Bone marrow (tissue), 2 donors: ENCODE results near the gene CYP4F22.

Experiments
- DNase-seq, 2 donors: peaks; one replicate each; lab custom pipeline; 2025; lab: John Stamatoyannopoulos, UW

The CYP4F22 gene

GRCh38 chr19:15534957-15535864, 26.9 kb downstream of the CYP4F22 start:
- no peak for DNase-seq

GRCh38 chr19:15536350-15536749, 28.0 kb downstream of the CYP4F22 start:
- DNase-seq, result no peak

GRCh38 chr19:15538774-15539173, 30.4 kb downstream of the CYP4F22 start:
- DNase-seq, result no peak

GRCh38 chr19:15539638-15540037, 31.3 kb downstream of the CYP4F22 start:
- DNase-seq, result no peak

- DNase-seq, result no peak
These were observed 32.1 kb downstream of the CYP4F22 start for GRCh38 chr19:15540435-15540834.

DNA sequence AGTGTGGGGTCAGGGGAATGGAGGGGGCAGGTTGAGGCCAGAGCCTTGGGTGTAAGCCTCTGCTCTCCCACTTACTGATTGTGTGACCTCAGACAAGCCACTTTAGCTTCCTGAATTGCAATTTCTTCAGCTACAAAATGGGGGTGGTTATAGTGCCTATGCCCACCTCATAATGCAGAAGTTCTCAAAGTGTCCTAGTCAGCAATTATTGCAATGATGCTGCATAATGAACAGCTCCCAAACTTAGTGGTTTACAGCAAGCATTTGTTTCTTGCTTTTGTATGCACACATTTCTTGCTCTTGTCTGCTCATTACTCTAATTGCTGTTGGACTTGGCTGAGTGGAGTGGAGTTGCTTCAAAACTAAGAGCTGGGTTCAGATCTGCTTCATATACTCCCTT, 36.0 kb downstream of the CYP4F22 start:
- DNase-seq, result no peak

- DNase-seq, result no peak
These were observed 36.6 kb downstream of the CYP4F22 start for GRCh38 chr19:15544970-15545369.

DNA sequence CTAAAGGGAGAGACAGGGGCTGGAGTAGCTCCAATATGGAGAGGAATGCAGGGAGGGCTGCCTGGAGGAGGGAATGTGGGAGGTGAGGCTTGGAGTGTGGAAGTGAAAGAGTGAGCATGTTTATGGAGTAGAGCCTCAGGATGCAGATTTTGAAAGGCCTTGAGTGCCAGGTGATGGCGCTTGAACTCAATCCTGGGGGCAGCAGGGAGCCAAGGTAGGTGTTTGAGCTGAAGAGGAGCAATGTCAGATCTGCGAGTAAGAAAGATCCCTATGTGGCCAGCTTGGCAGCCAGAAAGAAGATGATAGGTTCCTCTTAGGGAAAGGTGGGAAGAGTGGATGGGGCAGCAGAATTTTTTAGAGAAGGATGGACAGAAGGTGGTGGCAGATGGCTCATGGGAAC, 40.3 kb downstream of the CYP4F22 start:
- no peak for DNase-seq

DNA sequence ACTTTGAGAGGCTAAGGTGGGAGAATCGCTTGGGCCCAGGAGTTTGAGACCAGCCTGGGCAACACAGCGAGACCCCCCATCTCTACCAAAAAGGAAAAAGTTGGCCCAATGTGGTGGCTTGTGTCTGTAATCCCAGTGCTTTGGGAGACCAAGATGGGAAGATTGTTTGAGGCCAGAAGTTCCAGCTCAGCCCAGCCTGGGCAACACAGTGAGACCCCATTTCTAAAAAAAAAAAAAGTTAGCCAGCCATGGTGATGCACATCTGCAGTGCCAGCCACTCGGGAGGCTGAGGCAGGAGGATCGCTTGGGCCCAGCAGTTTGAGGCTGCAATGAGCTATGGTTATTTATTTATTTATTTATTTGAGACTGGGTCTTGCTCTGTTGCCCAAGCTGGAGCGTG, 41.3 kb downstream of the CYP4F22 start:
- DNase-seq, result no peak

- no peak for DNase-seq
These were observed 41.9 kb downstream of the CYP4F22 start for GRCh38 chr19:15550273-15550672.

DNA sequence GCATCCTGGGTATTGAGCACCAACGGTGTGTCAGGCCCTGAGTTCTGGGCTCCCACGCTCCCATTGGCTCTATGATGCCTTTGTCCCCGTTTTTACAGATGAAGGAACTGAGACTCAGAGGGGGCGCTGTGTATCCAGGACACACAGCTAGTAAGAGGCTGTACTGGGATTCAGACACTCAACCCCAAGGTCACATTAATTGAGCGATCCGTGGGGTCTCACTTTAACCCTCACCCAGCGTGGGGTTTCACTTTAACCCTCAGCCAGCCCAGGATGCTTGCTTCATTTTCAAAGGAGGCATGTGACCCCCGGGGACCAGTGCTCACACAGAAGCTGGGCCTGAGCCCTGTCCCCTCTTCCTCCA, 42.6 kb downstream of the CYP4F22 start:
- no peak for DNase-seq

DNA sequence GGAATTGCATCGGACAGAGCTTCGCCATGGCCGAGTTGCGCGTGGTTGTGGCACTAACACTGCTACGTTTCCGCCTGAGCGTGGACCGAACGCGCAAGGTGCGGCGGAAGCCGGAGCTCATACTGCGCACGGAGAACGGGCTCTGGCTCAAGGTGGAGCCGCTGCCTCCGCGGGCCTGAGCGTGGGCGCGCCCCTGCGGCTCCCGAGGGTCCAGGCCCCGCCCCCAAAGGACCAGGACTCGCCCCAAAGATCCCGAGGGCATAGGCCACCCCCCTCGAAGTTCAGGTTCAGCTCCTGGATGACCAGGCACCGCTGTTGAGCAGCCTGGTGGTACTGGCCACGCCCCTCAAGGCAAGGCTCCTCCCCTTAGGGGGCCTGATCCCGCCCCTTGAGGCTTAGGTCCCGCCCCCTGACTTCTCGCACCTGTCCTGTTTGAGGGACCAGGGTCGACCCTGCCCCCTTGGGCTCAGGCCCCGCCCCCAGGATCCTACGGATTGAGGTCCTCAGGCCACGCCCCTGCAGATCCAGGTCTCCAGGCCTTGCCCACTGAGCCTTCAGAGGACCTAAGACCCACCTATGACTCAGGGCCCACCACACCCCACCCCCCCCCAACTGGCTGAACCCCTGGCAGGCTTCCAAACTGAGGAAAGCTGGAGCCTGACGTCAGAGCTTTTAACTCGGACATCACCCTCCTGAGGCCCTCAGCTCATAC, 43.1 kb downstream of the CYP4F22 start:
- DNase-seq, result no peak

GRCh38 chr19:15555021-15555420, 46.7 kb downstream of the CYP4F22 start:
- DNase-seq, result no peak

DNA sequence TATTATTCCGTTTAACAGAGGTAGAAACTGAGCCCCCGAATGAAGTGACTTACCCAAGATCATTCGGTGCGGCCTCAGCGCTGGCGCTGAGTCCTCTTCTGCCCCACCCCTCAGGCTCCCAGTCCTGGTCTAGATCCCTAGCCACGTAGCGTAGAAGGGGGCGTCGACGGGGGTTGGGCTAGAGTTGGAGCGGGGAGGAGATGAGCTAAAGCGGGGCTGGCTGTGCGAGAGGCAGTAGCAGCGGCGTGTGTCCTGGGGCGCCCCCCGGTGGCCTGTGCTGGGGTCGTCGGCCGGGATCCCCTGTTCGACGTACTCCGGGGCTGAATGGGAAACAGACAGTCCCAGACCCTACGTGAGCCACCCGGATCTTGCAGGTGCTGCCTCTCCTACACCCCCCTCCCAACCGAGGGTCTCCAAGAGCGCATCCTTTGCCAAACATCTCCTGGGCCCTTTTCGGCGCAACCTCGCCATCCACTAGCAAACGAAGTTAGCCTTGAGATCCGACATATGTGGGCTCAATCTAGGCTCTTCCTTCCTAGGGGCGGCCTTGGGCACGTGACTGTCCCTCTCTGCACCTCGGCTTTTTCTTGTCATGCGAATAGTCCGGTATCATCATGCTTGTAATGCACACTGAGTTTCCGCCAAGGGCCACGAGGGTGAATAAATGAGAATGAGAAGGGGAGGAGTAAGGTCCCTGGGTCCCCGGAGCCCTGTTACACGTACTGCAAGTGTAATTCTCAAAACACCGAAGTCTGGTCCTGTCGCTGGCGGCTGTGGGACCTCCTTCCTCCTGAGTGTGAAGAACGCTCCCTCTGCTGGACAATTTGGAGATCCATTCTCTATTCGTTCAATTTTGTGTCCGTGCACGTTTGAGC, 47.7 kb downstream of the CYP4F22 start:
- peak; percentile 84 to 96 for DNase-seq

GRCh38 chr19:15556634-15557181, 48.4 kb downstream of the CYP4F22 start:
- no peak for DNase-seq

DNA sequence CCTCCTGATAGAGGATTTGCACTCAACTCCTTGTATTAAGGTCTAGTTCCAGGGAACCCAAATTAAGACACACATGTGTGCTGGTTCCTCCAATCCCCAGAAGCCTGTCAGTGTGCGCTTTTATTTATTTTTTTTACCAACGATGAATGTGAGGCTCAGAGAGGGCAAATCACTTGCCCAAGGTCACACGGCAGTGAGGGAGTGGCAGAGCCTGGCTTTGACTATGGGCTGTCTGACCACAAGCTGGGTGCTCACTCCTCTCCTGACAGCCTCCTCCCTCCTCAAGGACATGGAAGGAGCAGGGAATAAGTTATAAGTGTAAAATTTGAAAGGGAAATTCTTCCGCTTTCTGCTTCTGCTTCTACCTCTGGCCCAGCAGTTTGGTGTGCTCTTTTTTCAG, 48.9 kb downstream of the CYP4F22 start:
- DNase-seq, result no peak

GRCh38 chr19:15562145-15562544, 53.8 kb downstream of the CYP4F22 start:
- no peak for DNase-seq

DNA sequence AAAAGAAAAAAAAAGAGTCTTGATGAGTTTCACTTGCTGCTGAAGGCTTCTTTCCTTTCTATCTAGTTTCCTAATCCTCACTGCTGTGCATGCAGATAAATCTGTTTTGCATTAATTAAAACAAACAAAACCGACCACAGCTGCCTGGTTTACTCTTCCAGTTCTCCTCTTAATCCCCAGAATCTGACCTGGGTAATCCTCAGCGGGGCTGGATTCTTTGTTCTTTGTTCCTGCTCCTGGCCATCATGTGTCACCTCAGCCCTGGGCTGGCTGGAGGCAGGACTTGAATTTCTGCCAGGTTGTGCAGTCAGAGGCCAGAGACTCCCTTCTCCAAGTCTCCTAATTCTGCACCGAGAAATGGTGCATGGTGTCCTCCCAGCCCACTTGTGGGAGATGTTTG, 54.5 kb downstream of the CYP4F22 start:
- DNase-seq, result no peak

- DNase-seq, result no peak
These were observed 55.0 kb downstream of the CYP4F22 start for GRCh38 chr19:15563325-15563794.

DNA sequence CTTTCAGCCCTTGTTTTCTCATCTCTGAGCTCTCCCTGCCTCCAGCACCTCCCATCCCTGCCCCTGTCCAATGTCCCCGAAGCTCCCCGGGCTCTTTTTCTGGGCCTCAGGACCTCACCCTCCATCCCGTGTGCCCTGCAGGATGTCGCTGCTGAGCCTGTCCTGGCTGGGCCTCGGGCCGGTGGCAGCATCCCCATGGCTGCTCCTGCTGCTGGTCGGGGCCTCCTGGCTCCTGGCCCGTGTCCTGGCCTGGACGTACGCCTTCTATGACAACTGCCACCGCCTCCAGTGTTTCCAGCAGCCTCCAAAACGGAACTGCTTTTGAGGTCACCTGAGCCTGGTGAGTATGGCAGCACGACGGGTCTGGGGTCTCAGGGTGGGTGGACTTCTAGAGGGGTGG, 55.6 kb downstream of the CYP4F22 start:
- no peak for DNase-seq

GRCh38 chr19:15564534-15565168, 56.3 kb downstream of the CYP4F22 start:
- DNase-seq, result no peak

DNA sequence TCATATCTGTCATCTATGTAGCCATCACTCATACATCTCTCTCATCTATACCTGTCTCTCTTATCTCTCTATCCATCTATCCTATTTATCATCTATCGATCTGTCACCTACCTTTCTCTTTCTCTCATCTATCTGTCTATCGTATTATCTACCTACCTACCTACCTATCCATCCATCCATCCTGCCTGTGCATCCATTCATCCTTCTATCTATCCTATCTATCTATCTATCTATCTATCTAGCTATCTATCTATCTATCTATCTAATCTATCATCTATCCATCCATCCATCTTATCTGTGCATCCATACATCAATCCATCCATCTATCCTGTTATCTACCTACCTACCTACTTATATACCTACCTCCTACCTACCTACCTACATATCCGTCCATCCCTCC, 62.1 kb downstream of the CYP4F22 start:
- DNase-seq, result no peak
